DND-41 (cell line): ENCODE results near the gene STRADB.

ENCODE experiments used
- ATAC-seq: fragments of 200-7000 bp; cut with Tn5 transposase; 3 replicates; pipeline ENCODE4 v1.9.1; 2021; ENCODE audit warnings: low read depth; ENCODE audit not compliant: insufficient read depth
- DNase-seq: peaks from one replicate; pipeline ENCODE4 v3.0.0-alpha.2; 2020
- H2AFZ ChIP-seq: 2 replicates; pipeline ENCODE4 v1.6.0; 2012; ENCODE audit warnings: low read depth, low read length
- H3K27ac ChIP-seq: 2 replicates; pipeline ENCODE4 v1.5.1; 2012; ENCODE audit warnings: low read length, inconsistent platforms
- H3K27me3 ChIP-seq: fragments of 200-600 bp; sonication (generic); 2 replicates; pipeline ENCODE4 v1.6.0; 2012; ENCODE audit warnings: low read length, mild to moderate bottlenecking, inconsistent platforms; ENCODE audit not compliant: insufficient read depth, poor library complexity
- H3K36me3 ChIP-seq: 2 replicates; pipeline ENCODE4 v1.5.1; 2012; ENCODE audit warnings: low read length, inconsistent platforms; ENCODE audit not compliant: insufficient read depth
- H3K4me1 ChIP-seq: 2 replicates; pipeline ENCODE4 v1.5.1; 2012; ENCODE audit warnings: mild to moderate bottlenecking, low read length; ENCODE audit not compliant: insufficient read depth
- H3K4me2 ChIP-seq: 2 replicates; pipeline ENCODE4 v1.6.0; 2012; ENCODE audit warnings: mild to moderate bottlenecking, moderate library complexity, low read length, inconsistent platforms; ENCODE audit not compliant: insufficient read depth
- H3K4me3 ChIP-seq, 2 experiments: fragments of 200-600 bp in 1 of 2; shearing (Covaris generic) in 1 of 2; 2 replicates each; pipeline ENCODE4 v1.5.1; 2012 to 2016; ENCODE audit warnings: inconsistent platforms in 2 of 2, low read length in 2 of 2, mild to moderate bottlenecking in 2 of 2, low read depth in 1 of 2, moderate library complexity in 1 of 2
- H3K79me2 ChIP-seq: 2 replicates; pipeline ENCODE4 v1.6.0; 2012; ENCODE audit warnings: low read length, inconsistent platforms; ENCODE audit not compliant: insufficient read depth
- H3K9ac ChIP-seq: 2 replicates; pipeline ENCODE4 v1.6.0; 2012; ENCODE audit warnings: low read depth, mild to moderate bottlenecking, inconsistent platforms, low read length, moderate library complexity
- H3K9me3 ChIP-seq: 2 replicates; pipeline ENCODE4 v1.5.1; 2012; ENCODE audit warnings: low read length, moderate library complexity, mild to moderate bottlenecking, inconsistent platforms; ENCODE audit not compliant: insufficient read depth, severe bottlenecking
- H4K20me1 ChIP-seq: 2 replicates; pipeline ENCODE4 v1.6.0; 2012; ENCODE audit warnings: low read length; ENCODE audit not compliant: insufficient read depth
- EZH2 ChIP-seq: IDR thresholded peaks from 3 replicates; pipeline ENCODE4 v1.6.1; 2012; ENCODE audit warnings: borderline replicate concordance, low read depth, mild to moderate bottlenecking, moderate library complexity, low read length, inconsistent platforms; ENCODE audit not compliant: severe bottlenecking
- TF ChIP-seq, protein P1 (sequence below): IDR thresholded peaks from 2 replicates; pipeline ENCODE4 v1.5.1; 2012; ENCODE audit warnings: borderline replicate concordance, low read length, moderate library complexity, mild to moderate bottlenecking; ENCODE audit not compliant: poor library complexity, severe bottlenecking; ENCODE audit errors: extremely low read depth

STRADB gene

DNA sequence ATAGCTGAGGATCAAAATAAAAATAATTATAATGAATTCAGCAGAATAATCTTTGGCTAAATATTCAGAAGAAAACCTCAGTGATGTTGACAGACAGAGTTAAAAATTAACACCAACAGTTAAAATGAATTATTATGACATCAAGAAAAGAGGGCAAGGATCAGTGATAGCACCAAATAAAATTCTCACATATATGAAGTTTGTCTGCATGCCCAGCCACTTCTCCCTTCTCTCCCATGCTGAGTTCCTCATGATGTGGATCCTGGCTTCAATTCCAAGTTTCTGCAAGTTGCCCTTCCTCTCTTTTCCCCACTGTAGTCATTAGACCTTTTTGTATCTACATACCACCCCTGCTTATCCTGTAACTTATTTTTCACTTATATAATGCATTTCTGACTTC lies 6.8 kb downstream of the STRADB start:
- H3K4me2 ChIP-seq: no peak overlapping the region
- H3K4me3 ChIP-seq: no peak overlapping the region
- no peak for TF ChIP-seq EZH2
- TF ChIP-seq, protein P1, sequence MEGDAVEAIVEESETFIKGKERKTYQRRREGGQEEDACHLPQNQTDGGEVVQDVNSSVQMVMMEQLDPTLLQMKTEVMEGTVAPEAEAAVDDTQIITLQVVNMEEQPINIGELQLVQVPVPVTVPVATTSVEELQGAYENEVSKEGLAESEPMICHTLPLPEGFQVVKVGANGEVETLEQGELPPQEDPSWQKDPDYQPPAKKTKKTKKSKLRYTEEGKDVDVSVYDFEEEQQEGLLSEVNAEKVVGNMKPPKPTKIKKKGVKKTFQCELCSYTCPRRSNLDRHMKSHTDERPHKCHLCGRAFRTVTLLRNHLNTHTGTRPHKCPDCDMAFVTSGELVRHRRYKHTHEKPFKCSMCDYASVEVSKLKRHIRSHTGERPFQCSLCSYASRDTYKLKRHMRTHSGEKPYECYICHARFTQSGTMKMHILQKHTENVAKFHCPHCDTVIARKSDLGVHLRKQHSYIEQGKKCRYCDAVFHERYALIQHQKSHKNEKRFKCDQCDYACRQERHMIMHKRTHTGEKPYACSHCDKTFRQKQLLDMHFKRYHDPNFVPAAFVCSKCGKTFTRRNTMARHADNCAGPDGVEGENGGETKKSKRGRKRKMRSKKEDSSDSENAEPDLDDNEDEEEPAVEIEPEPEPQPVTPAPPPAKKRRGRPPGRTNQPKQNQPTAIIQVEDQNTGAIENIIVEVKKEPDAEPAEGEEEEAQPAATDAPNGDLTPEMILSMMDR: no peak
- H3K27me3 ChIP-seq: no peaks in the 10 kb centered on the region
- no peak overlapping the region for H3K27ac ChIP-seq
- H3K79me2 ChIP-seq: no peaks in the 10 kb centered on the region
- ATAC-seq (no peak), DNase-seq (no peak)
- H3K36me3 ChIP-seq: peaks cover 8% of the 10 kb centered on the region; the same call in 1 of the 2 replicates
- no peak overlapping the region for H2AFZ ChIP-seq
- H3K9ac ChIP-seq: no peak overlapping the region
- no peaks in the 10 kb centered on the region for H4K20me1 ChIP-seq
- H3K4me1 ChIP-seq: peaks cover 2% of the 10 kb centered on the region; the same call in 1 of the 2 replicates
- no peaks in the 10 kb centered on the region for H3K9me3 ChIP-seq

DNA sequence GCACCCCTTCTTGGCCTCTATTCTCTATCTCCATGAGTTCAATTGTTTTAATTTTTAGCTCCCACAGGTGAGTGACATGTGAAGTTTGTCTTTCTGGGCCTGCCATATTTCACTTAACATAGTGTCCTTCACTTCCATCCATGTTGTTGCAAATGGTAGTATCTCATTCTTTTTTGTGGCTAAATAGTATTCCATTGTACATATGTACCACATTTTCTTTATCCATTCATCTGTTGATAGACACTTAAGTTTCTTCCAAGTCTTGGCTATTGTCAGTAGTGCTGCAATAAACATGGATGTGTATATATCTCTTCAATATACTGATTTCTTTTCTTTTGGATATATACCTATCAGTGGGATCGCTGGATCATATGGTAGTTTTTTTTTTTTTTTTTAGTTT lies 9.0 kb downstream of the STRADB start:
- Histone ChIP-seq H3K27ac (no peak overlapping the region), H3K4me2 (no peak overlapping the region), H3K27me3 (no peaks in the 10 kb centered on the region), H2AFZ (no peak overlapping the region), H3K36me3 (peaks cover 23% of the 10 kb centered on the region), H3K79me2 (no peaks in the 10 kb centered on the region), H3K9me3 (no peaks in the 10 kb centered on the region), H3K9ac (no peak overlapping the region), H3K4me3 (no peak overlapping the region), H3K4me1 (no peaks in the 10 kb centered on the region), H4K20me1 (no peaks in the 10 kb centered on the region)
- DNase-seq (no peak), ATAC-seq (no peak)
- TF ChIP-seq, protein P1: no peak

DNA sequence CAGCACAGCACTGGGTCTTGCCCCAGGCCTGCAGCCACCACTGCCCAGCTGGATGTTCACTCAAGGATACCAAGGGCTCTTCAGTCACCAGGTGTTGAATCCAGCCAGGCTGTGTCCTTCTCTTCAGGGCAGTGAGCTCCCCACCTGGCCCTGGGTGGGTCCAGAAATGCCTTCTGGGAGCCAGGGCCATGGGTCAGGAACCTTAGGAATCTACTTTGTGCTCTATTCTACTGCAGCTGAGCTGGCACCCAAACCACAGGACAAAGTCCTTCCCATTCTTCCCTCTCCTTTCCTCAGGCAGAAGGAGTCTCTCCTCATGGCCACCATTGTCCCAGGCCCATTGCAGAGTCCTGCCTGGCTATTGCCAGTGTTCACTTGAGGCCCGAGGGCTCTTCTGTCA lies 13.0 kb downstream of the STRADB start:
- Histone ChIP-seq H3K9ac (no peak overlapping the region), H4K20me1 (no peaks in the 10 kb centered on the region), H3K27me3 (no peaks in the 10 kb centered on the region), H2AFZ (no peak overlapping the region), H3K4me2 (no peak overlapping the region), H3K9me3 (no peaks in the 10 kb centered on the region), H3K4me3 (no peak overlapping the region), H3K4me1 (no peaks in the 10 kb centered on the region), H3K79me2 (no peaks in the 10 kb centered on the region), H3K27ac (no peak overlapping the region), H3K36me3 (peaks cover 25% of the 10 kb centered on the region)
- no peak for ATAC-seq
- TF ChIP-seq EZH2: no peak
- TF ChIP-seq, protein P1: no peak
- no peak for DNase-seq

DNA sequence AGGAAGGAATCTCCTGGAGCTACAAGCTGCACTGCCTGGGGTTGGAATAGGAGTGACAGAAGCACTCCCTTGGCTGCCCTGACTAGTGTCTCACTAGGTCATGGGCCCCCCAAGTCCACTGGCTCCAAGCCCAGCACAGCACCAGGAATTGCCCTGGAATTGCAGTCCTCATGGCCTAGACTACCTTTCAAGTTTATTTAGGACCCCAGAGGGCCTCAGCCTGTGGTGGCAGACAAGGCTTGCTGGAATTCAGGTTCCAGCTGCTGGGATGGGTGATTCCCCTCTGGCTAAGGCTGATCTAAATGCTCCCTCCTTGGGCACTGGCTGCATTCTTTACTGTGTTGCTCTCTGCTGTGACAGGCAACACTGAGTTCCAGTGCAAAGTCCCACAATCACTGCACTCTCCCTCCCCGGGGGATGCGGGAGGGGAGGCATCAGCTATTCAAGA lies 14.0 kb downstream of the STRADB start:
- H3K79me2 ChIP-seq: no peaks in the 10 kb centered on the region
- H3K9me3 ChIP-seq: no peaks in the 10 kb centered on the region
- H3K4me3 ChIP-seq: no peak overlapping the region
- H4K20me1 ChIP-seq: no peaks in the 10 kb centered on the region
- peaks cover 23% of the 10 kb centered on the region for H3K36me3 ChIP-seq
- H3K9ac ChIP-seq: no peak overlapping the region
- TF ChIP-seq EZH2: no peak
- TF ChIP-seq, protein P1: no peak
- H3K4me2 ChIP-seq: no peak overlapping the region
- no peaks in the 10 kb centered on the region for H3K4me1 ChIP-seq
- no peak overlapping the region for H2AFZ ChIP-seq
- no peaks in the 10 kb centered on the region for H3K27me3 ChIP-seq
- DNase-seq: no peak
- no peak for ATAC-seq
- no peak overlapping the region for H3K27ac ChIP-seq
